Large intestine (tissue), 3 donors: Measurements from ENCODE around the gene FMR1NB. TPM values are rescaled to one million over a fixed set of nuclear protein-coding genes. Genes with fewer than 3 reads are reported as not detected.
A peak's percentile ranks its signal among the peaks of the same experiment; 100 is the strongest.

ENCODE experiments used
- DNase-seq, 2 donors: peaks; one replicate each; pipeline versions ENCODE4 v3.0.0 to v3.0.0-alpha.2; 2013
- H3K27ac ChIP-seq: one replicate; pipeline ENCODE4 v1.5.1; 2013; ENCODE audit warnings: low read length
- H3K27me3 ChIP-seq: 2 replicates; pipeline ENCODE4 v1.6.1; 2013; ENCODE audit warnings: low read length; ENCODE audit not compliant: control insufficient read depth, insufficient read depth
- H3K36me3 ChIP-seq: 2 replicates; pipeline ENCODE4 v1.6.1; 2013; ENCODE audit warnings: low read length; ENCODE audit not compliant: control insufficient read depth, insufficient read depth
- H3K4me1 ChIP-seq: one replicate; pipeline ENCODE4 v1.6.1; 2013; ENCODE audit warnings: low read length; ENCODE audit not compliant: control insufficient read depth, insufficient read depth
- H3K4me3 ChIP-seq: one replicate; pipeline ENCODE4 v1.5.1; 2013; ENCODE audit warnings: low read length
- H3K9me3 ChIP-seq: one replicate; pipeline ENCODE4 v1.6.1; 2013; ENCODE audit warnings: mild to moderate bottlenecking, low read depth, low read length, moderate library complexity; ENCODE audit not compliant: control insufficient read depth
- WGBS: methylation state at CpG from one replicate; pipeline ENCODE4 v1.1.5; 2013; ENCODE audit warnings: low lambda C conversion rate; ENCODE audit not compliant: insufficient coverage; 5-methylcytosine and 5-hydroxymethylcytosine counted together
- polyA plus RNA-seq: library from polyadenylated mRNA; unstranded; fragments of 120-200 nt; gene quantifications from one replicate; pipeline ENCODE4 v1.2.1, GENCODE V29; 2013

Gene FMR1NB
- polyA plus RNA-seq, 1 donor: 0.04 TPM

GRCh38 chrX:147962476-147962875 is 18.7 kb upstream of the FMR1NB start:
- DNase-seq: no peak
- H3K27ac ChIP-seq: no peak overlapping the region
- no peaks in the 10 kb centered on the region for H3K27me3 ChIP-seq
- H3K4me3 ChIP-seq: no peak overlapping the region
- H3K36me3 ChIP-seq: no peaks in the 10 kb centered on the region
- no CpG with 5 or more reads among the region's 1 CpG for WGBS
- H3K9me3 ChIP-seq: no peaks in the 10 kb centered on the region
- H3K4me1 ChIP-seq: no peaks in the 10 kb centered on the region

- WGBS: no CpG with 5 or more reads among the region's 6 CpGs
- no peak for DNase-seq
- peaks cover 4% of the 10 kb centered on the region for H3K9me3 ChIP-seq
Observed at GRCh38 chrX:147978931-147979330, 2.2 kb upstream of the FMR1NB start.

GRCh38 chrX:148020329-148020728 is 39.2 kb downstream of the FMR1NB start:
- Histone ChIP-seq H3K9me3 (no peaks in the 10 kb centered on the region), H3K4me3 (no peak overlapping the region), H3K27ac (no peak overlapping the region), H3K36me3 (no peaks in the 10 kb centered on the region), H3K27me3 (no peaks in the 10 kb centered on the region), H3K4me1 (no peaks in the 10 kb centered on the region)
- DNase-seq: no peak
- WGBS: no CpG with 5 or more reads among the region's 2 CpGs

More at GRCh38 chrX:147978931-147979330, 2.2 kb upstream of the FMR1NB start:
- no peaks in the 10 kb centered on the region for H3K27me3 ChIP-seq
- H3K27ac ChIP-seq: no peak overlapping the region
- no peaks in the 10 kb centered on the region for H3K36me3 ChIP-seq
- no peaks in the 10 kb centered on the region for H3K4me1 ChIP-seq
- H3K4me3 ChIP-seq: no peak overlapping the region

- H3K27me3 ChIP-seq: no peaks in the 10 kb centered on the region
- WGBS: 84% methylated on average over 5 of the region's 8 CpGs
- no peak overlapping the region for H3K4me3 ChIP-seq
- H3K36me3 ChIP-seq: no peaks in the 10 kb centered on the region
- H3K9me3 ChIP-seq: no peaks in the 10 kb centered on the region
- H3K27ac ChIP-seq: no peak overlapping the region
- H3K4me1 ChIP-seq: no peaks in the 10 kb centered on the region
- no peak for DNase-seq
Observed at GRCh38 chrX:148024425-148025148, 43.5 kb downstream of the FMR1NB start.

GRCh38 chrX:148035380-148035779 is 54.2 kb downstream of the FMR1NB start:
- WGBS: no CpG with 5 or more reads among the region's 2 CpGs
- H3K27me3 ChIP-seq: no peaks in the 10 kb centered on the region
- no peaks in the 10 kb centered on the region for H3K9me3 ChIP-seq
- H3K36me3 ChIP-seq: no peaks in the 10 kb centered on the region
- H3K4me1 ChIP-seq: no peaks in the 10 kb centered on the region
- no peak for DNase-seq
- H3K27ac ChIP-seq: no peak overlapping the region
- no peak overlapping the region for H3K4me3 ChIP-seq

GRCh38 chrX:148037020-148037419 is 55.9 kb downstream of the FMR1NB start:
- WGBS: no CpG with 5 or more reads among the region's 1 CpG

GRCh38 chrX:148043271-148043855 is 62.2 kb downstream of the FMR1NB start:
- no peak overlapping the region for H3K27ac ChIP-seq
- no peaks in the 10 kb centered on the region for H3K27me3 ChIP-seq
- no peaks in the 10 kb centered on the region for H3K4me1 ChIP-seq
- WGBS: no CpG with 5 or more reads among the region's 2 CpGs
- H3K9me3 ChIP-seq: no peaks in the 10 kb centered on the region
- H3K4me3 ChIP-seq: no peak overlapping the region
- H3K36me3 ChIP-seq: no peaks in the 10 kb centered on the region
- DNase-seq: no peak

More at GRCh38 chrX:148037020-148037419, 55.9 kb downstream of the FMR1NB start:
- H3K4me3 ChIP-seq: no peak overlapping the region
- H3K27me3 ChIP-seq: no peaks in the 10 kb centered on the region
- no peaks in the 10 kb centered on the region for H3K9me3 ChIP-seq
- H3K27ac ChIP-seq: no peak overlapping the region
- H3K4me1 ChIP-seq: no peaks in the 10 kb centered on the region
- no peaks in the 10 kb centered on the region for H3K36me3 ChIP-seq
- DNase-seq: no peak

- WGBS: no CpG with 5 or more reads among the region's 4 CpGs
- no peaks in the 10 kb centered on the region for H3K36me3 ChIP-seq
- no peak for DNase-seq
- H3K27ac ChIP-seq: no peak overlapping the region
- no peaks in the 10 kb centered on the region for H3K4me1 ChIP-seq
- H3K27me3 ChIP-seq: no peaks in the 10 kb centered on the region
- H3K4me3 ChIP-seq: no peak overlapping the region
- H3K9me3 ChIP-seq: no peaks in the 10 kb centered on the region
Observed at GRCh38 chrX:148047200-148047599, 66.1 kb downstream of the FMR1NB start.

GRCh38 chrX:148049441-148049840 is 68.3 kb downstream of the FMR1NB start:
- DNase-seq: peak; percentile 3 to 5
- WGBS: no CpG with 5 or more reads among the region's 4 CpGs
- H3K27ac ChIP-seq: no peak overlapping the region
- H3K4me1 ChIP-seq: no peaks in the 10 kb centered on the region
- H3K27me3 ChIP-seq: no peaks in the 10 kb centered on the region
- H3K36me3 ChIP-seq: no peaks in the 10 kb centered on the region
- no peak overlapping the region for H3K4me3 ChIP-seq
- no peaks in the 10 kb centered on the region for H3K9me3 ChIP-seq

GRCh38 chrX:148051973-148052372 is 70.8 kb downstream of the FMR1NB start:
- H3K27ac ChIP-seq: no peak overlapping the region
- no peaks in the 10 kb centered on the region for H3K9me3 ChIP-seq
- no peak overlapping the region for H3K4me3 ChIP-seq
- DNase-seq: no peak
- no peaks in the 10 kb centered on the region for H3K4me1 ChIP-seq
- H3K36me3 ChIP-seq: no peaks in the 10 kb centered on the region
- H3K27me3 ChIP-seq: no peaks in the 10 kb centered on the region
- WGBS: no CpG with 5 or more reads among the region's 35 CpGs

- WGBS: no CpG with 5 or more reads among the region's 2 CpGs
Observed at GRCh38 chrX:148067285-148067684, 86.1 kb downstream of the FMR1NB start.

More at GRCh38 chrX:148067285-148067684, 86.1 kb downstream of the FMR1NB start:
- Histone ChIP-seq H3K4me1 (no peaks in the 10 kb centered on the region), H3K27ac (no peak overlapping the region), H3K36me3 (no peaks in the 10 kb centered on the region), H3K9me3 (no peaks in the 10 kb centered on the region), H3K27me3 (no peaks in the 10 kb centered on the region), H3K4me3 (no peak overlapping the region)
- no peak for DNase-seq
